HG02610 (cell line): ENCODE data around the gene PSMD5.

Experiments used
- ATAC-seq: cut with Tn5 transposase; IDR thresholded peaks from one replicate; pipeline ENCODE4 v1.9.1; 2021; ENCODE audit warnings: mild to moderate bottlenecking, moderate library complexity; ENCODE audit not compliant: unreplicated experiment

Gene PSMD5

GRCh38 chr9:120875195-120875565, 32.5 kb upstream of the PSMD5 start:
- no peak for ATAC-seq

DNA sequence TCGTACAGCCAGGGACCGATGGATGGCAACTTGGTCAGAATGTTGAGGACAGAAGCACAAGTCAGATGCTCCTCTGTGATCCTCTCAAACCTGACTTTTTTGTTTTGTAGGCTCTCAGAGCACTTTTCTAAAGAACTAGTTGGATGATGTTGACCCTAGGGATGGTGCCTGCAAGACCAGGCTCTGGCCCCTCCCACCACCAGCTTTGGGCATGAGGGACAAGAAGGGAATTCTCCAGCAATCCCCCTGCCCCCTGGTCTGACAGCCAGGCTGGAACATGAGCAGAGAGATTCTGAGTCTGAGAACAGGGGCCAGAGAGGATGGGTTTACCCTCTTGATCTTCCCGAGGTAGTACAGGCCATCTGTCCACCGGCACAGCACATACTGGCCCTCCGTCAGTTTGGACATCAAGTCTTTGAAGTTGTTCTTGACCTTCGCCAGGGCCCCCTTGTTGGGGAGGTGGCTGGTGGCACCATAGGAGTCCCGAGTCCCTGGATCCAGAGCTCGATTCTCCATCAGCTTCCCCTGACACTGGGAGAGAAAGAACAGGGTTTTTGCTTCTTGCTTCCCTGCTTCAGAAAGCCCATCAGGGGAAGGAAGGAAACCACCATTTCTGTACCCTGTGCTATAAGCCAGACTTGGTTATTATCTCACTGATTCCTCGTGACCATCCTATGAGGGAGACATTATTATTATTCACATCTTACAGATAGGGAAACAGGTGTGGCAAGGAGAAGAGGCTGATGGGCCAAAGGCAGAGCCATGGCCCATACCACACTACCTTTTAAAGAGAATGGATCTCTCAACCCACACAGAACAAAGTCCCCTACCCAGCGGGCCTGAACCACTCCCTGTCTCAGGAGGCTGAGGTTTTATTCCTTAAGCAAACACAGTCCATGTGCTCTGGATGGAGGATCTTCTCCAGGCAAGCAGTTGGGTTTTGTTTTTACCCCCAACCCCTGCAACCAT, 31.8 kb upstream of the PSMD5 start:
- no peak for ATAC-seq

DNA sequence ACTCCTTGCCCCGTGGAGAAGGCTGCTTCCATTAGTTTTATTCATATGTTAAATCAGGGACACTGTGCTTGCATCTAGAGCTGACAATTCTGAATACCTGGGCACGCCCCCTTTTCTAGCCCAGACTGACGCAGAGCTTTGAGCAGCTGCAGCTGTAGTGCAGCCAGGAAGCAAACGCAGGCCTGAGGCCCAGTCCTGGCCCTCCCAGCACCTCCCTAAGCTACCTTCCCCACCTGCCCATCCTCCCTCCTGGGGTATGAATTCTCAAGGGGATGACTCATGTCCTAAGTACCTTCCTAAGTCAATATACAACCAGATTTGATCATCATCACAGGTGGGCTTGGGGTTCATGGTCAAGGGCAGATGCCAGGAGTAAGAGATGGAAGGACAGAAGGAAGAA, 30.8 kb upstream of the PSMD5 start:
- ATAC-seq, result no peak

- ATAC-seq, result no peak
Observed at GRCh38 chr9:120872791-120873502, 30.2 kb upstream of the PSMD5 start.

GRCh38 chr9:120870206-120870605, 27.5 kb upstream of the PSMD5 start:
- no peak for ATAC-seq

DNA sequence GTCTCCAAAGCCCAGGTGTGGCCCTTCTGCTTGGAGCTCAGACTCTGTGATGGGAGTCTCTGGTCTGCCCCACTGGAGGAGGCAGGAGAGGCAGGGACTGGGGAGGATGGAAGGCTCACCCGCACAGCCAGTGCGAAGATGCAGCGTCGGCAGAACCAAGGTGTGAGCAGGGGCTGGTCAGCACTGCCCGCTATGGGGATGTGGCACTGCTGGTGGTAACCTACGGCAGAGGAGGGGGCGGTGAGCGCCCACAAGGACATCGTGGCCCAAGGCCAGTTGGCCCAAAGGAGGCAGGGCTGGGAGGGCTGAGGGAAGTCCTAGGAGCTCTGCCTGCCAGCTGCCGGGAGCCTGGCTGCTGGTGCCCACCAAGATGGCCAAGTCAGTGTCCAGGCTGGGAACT, 27.0 kb upstream of the PSMD5 start:
- no peak for ATAC-seq

DNA sequence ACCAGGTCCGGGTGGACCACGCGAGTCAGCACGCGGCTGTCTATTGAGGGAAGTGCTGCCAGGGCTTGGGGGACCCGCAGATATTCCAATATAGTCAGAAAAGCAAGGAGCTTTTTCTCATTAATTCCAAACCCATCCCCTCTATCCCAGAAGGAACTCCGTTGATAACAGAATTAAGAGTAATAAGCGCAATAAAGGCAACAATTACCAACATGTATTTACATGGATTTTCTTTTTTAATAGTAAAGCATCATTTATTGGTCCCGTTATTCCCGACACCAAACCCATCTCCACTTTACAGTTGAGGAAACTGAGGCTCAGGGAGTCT, 26.6 kb upstream of the PSMD5 start:
- no peak for ATAC-seq

GRCh38 chr9:120868676-120869359, 26.1 kb upstream of the PSMD5 start:
- peak; percentile 96 for ATAC-seq

DNA sequence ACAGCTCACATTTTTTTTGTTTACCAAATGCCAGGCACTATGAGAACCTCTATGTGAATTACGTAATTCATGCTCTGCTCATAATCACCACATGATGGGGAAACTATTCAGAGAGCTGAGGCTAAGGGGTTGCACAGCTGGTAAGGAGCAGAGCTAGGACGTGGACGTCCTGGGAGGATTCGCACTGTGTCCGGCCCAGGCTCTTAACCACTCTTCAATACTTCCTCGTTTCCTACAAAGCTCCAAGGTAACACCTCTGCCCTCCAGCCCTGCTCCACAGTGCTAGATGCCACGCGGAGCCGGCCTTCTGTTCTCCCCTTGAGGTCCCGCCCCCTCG, 25.6 kb upstream of the PSMD5 start:
- ATAC-seq, result no peak

DNA sequence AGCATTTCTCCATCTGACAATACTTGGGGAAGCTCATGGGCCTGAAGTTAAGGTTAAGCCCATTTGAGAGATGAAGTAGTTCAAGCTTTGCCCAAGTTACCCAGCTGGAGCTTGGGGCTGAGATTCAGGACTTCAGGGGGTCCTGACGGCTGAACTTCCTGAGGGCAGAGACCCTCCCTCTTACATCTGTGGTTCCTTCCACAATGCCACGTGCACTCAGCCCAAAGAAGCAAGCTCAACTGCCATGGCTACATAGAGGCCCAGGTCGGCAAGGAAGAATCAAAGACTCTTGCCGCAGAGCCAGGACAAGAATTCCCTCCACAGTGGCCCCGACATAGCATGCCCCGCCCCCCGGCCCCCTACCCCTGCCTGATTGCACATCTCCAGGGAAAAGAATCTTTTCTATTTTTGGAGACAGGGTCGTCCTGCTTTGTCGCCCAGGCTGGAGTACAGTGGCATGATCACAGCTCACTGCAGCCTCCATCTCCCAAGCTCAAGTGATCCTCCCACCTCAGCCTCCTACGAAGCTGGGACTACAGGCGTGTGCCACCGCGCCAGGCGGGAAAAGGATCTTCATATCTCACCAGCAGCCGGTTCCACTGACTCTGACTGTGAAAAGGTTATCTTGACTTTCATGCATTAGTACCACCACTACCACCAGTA, 25.1 kb upstream of the PSMD5 start:
- ATAC-seq, result no peak

DNA sequence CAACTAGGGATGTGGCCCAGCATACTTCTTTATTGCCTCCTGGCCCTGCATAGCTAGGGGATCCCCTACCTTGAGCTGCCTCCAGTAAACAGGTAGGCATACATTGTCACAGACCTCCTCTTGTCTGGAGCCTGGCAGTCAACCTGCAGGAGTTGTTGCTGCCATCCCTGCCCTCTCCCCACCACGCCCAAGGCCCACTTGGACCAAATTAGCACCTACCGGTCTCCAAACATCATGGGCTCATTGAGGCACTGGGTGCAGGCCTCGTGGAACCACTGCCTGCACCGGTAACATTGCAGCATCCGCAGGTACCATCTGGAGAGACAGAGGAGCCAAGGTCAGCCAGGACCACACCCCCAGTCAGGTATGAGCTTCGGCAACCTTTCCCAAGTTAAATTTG, 23.9 kb upstream of the PSMD5 start:
- ATAC-seq, result no peak

DNA sequence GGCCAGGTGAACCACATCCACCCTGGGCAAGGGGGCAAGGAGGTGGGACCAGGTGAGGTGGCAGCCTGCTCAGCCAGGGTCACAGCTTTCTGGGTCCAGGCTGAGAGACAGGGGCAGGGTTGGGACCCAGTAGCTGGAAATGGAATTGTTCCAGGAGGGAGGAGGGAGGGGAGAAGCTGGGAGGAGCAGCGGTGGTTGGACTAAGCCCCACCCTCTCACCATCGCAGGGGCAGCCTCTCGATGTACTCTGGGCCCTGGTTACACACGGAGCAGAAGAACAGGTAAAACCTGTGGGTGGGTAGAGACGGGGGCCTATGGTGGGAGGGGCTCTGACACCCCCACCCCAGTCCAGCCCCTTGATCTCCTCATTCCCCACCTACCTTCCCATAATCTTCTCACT, 23.1 kb upstream of the PSMD5 start:
- ATAC-seq, result no peak

DNA sequence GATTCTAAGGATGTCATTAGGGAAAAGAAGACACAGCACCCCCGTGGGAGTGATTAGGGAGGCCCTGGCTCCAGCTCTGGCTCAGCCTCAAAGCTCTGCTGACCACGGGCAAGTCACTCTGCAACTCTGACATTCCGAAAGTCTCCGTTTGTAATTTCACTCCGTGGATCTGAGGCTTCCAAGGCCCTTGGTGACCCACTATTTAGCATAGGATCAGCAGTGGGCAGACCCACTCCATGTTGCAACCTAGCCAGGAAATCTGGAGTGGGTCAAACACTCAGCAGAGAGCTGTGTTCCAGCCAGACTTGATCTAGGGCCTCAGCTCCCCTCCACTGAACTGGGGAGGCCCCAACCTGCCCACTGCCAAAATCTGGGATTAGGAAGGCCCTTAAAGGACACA, 22.5 kb upstream of the PSMD5 start:
- ATAC-seq, result no peak

DNA sequence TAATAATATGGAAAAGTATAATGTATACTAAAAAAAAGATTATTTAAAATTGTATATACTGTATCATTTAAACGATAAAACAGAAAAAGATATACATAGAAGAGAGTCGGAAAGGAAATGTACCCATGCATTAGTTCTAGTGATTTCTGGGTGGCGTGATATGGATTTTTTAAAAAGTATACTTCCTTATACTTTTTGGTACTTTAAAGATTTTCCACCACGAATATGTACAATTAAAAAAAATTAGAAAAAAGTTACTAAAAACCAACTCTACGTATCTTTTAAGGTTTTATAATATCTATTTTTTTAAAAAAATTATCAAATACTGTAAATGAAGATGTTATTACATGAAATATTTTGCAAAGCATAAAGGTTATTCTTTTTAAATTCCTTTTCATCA, 22.0 kb upstream of the PSMD5 start:
- ATAC-seq, result no peak

DNA sequence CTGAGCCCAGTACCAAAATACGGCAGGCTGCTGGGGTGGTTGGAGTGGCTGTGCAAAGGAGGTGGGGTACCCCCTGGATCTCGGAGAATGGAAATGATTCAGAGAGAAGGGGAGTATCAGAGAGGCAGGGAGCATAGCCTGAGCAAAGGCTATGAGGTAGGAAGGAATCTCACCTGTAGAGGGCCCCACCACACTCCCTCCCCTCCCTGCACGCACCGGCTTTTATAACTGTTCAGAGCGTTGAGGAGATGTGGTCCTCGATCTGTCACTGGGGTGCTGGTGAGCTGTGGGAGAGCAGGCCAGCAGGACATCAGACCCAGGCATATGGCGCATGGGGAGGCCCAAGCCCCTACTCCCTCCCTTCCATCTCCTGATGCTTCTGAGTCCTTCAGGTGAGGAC, 21.1 kb upstream of the PSMD5 start:
- no peak for ATAC-seq

DNA sequence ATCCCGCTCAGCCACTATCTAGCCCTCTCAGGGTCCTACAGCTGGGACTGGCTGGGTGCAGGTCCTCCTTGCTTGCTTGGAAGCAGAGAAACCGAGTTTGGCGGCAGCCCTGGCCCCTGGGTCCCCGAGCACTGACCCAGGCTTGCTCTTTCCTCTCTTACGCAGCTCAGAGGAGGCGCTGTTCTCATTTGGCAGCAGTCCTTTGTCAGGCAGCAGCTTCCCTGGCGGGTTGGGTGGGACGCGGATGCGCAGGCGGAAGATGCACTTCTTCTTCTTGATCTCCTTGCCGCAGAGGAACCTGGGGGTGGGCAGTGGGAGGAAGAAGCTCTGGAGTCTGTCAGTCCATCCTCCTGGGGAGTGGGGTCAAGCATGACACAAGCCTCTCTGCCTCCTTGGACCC, 19.7 kb upstream of the PSMD5 start:
- no peak for ATAC-seq

- ATAC-seq, result no peak
Observed at GRCh38 chr9:120861935-120862334, 19.2 kb upstream of the PSMD5 start.

GRCh38 chr9:120860083-120860482, 17.4 kb upstream of the PSMD5 start:
- ATAC-seq, result no peak

DNA sequence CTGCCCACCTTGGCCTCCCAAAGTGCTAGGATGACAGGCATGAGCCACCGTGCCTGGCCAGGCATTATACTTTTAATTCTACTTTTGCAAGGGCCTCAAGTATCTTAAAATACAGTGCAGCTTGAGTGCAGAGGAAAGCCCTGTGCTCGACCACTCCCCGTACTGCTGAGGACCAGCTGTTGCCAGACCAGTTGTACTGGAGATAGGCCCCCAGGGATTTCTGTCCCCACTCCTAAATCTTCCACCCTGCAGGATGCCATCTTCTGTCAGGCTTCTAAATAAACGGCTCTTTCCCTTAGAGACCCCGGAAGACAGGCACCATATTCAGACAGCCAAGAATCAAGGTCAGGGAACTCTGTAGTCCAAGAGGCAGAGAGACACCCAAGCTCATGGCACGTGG, 16.6 kb upstream of the PSMD5 start:
- ATAC-seq, result no peak

DNA sequence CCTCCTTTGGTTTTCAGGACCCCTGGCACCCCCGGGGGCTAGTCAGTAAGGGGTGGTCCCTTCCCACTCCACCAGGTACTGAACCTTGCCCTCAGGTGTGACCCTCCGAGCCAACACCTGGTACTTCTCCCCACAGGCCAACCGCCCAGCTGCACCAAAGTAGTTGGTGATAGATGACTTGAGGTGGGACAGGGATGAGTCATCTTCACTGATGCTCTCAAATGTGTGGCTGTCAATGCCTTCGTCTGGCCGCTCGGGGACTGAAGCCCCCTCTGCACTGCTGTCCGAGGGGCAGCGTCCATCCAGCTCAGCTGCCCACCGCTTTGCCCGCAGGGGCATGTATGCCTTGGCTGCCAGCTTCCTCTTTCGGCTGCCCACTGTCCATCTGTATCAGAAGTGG, 15.2 kb upstream of the PSMD5 start:
- ATAC-seq, result no peak

DNA sequence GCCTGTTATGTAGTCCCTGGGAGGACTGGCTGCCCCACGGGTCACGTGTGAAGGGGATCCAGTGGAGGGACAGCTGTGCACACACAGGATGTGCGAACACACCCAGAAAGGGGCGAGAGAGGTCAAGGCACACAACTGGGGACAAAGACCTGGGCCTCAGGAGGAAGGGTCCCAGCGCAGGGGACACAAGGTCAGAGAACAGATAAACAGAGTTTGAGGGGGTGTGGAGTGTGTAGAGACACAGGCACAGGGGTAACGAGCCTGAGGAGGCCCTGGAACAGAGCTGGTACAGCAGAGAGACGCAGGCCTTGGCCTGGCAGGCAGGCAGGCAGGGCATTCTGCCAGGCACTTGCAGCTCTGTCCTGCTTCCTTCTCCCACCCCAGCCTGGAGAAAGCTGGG, 14.8 kb upstream of the PSMD5 start:
- ATAC-seq, result no peak

- ATAC-seq, result no peak
Observed at GRCh38 chr9:120856700-120857099, 14.0 kb upstream of the PSMD5 start.
